HS-5 (cell line): Measurements from ENCODE around the gene COG2.
"Not testable (repeated sequence)": the region's sequence is repeated elsewhere in the genome, so short reads cannot be mapped to it uniquely, and the experiment has no call there.

ENCODE experiments used
- DNase-seq: peaks from one replicate; pipeline ENCODE4 v3.0.0-alpha.2; 2012; ENCODE audit warnings: low read depth

Gene COG2

DNA sequence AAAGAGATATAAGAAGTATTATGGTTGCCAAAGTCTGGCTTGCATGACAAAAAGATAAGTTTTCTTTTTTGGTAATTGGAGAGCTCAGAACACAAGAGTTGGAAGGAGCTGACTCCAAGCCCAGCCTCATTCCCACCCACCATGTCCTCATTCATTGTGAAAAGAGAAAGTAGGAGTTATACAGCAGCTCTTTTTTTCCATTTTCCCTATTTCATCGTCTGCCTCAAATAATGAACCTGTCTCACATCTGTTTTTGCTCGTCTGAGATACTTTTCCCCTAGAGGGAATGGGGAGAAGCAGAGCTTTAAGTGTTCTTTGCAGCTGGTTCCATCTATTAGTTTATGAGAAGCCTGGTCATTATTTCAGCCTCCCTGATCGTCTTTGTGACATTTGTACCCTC, 36.9 kb downstream of the COG2 start:
- no peak for DNase-seq

DNA sequence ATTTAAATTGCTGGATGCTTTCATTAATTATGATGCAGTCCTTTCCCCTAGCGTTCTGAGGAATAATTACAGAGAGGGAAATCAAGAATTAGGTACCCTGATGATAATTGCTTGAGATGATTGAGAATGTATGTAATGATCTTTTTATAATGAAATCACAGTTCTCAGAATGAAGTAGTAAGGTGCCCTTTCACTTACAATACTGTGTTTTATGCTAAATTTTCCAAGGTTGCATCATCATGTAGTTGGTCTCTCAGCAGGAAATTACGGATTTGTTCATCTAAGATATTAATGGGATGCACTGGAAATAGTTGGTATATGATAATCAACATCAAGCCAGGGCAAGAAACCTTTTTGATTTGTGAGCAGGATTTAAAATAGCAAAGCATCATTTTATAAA, 37.5 kb downstream of the COG2 start:
- DNase-seq: no peak

DNA sequence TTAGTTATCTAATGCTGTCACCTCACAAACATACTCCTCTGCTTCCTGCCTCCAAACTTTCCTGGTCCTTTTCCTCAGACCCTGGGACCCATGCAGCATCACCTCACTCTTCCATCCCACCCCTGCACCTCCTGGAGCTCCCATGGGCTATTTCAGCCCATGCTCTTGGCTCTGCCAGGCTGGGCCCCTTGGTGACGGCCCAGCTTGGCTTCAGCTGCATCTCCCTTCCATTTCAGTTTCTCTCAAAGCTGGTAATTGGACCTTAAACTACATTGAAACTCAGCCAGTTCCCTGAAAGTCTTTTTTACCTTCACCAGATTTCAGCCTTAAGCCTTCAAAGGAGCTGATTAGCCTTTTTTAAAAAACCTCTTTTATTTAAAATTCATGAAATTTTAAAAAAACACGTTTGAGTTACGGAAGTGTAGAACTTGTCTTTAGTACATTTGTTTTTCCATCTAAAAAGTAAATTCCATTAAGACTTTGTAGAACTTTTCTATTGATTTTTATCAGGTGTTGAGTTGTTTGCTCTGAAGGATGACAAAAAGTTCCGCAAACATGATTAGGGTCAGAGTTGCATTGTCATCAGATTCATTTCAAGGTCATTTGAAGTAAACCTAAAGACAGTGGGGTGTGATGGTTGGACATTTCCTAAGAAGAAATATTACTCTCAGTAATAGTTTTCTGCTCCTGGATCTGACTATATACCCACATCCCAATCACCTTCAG, 38.2 kb downstream of the COG2 start:
- DNase-seq: no peak

DNA sequence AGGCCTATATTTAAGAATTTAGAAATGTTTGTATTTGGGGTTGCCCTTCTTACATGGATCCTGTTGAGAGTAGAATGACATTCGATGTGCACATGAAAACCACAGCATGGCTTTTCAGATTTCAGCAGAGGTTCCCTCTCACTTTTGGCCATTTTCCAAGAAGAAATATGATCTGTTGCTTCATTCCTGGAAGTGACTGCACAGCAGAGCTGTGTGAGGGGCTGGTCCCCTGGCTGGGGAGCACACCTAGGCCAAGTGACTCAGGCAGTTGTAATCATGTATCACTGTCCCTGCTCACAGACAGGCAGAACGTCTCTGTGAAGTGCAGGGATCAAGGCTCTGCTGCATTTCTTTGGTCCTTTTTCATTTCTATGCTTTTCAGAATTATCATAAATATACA, 39.3 kb downstream of the COG2 start:
- DNase-seq: peak; percentile 41

DNA sequence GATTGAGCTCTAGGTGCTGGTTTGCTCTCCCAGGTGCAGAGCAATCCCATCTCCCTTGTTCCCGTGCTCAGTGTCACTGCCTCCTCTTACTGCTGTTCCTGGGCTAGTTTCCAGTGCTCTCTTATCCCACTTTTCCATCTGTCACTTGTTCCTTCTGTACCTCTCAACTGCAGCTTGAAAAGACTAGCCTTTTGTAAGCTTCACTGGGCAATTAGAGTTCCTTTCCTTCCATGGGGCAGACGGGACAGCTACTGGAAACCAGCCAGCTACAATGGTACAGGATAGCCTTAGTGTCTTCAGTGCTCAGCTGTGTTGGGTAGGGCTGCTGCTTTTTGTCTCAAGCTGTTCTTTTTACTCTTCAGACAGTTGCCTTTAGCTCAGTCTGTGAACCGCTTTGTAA, 40.0 kb downstream of the COG2 start:
- DNase-seq: no peak

DNA sequence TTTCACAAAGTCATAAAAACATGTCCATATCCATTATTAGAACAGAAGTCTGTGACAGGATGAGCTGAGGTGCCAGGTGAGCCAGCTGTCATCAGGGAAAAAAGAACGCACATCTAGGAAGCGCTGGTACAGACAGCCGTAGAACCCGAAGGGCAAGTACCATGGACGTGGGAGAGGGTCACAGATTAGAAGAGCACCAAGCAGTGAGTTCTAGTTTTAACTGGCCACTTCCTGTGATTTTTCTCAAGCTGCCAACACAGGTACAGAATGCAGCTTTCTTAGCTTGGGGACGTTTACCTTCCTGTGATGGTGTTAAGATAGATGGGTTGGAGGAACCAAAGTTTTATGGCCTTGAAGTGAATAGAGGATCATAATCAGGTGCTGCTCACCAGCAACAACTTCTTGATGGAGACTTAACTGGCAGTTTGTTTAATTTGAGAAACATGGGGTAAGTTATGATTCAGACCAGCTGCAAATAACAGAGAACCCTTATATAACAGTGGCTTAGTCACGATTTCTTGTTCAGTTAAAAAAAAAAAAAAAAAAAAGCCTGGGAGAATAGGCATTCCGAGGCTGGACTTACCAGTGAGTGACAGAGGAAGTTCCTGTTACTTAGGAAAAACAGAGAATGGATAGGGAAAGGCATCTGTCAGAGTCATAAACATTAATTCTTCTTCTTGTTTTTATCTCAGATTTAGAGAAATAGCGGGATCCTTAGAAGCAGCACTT, 40.8 kb downstream of the COG2 start:
- DNase-seq: no peak

DNA sequence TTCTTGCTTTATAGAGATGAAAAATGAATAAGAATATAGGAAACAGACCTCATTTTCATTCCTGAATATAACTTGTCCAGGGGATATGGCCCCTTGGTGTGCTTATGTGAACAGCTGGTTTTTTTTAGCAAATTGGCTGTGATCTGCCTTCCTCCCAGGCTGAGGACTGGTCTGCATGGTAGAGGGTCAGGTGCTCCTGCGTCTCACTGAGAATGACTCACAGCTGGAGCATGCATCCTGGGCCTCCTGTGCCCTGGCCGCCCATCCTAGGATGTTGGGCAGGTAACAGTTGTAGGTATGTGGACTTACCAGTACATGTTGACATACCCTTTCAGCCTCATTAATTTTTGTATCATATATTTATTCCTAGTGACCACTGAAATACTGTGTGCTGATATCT, 41.9 kb downstream of the COG2 start:
- no peak for DNase-seq

DNA sequence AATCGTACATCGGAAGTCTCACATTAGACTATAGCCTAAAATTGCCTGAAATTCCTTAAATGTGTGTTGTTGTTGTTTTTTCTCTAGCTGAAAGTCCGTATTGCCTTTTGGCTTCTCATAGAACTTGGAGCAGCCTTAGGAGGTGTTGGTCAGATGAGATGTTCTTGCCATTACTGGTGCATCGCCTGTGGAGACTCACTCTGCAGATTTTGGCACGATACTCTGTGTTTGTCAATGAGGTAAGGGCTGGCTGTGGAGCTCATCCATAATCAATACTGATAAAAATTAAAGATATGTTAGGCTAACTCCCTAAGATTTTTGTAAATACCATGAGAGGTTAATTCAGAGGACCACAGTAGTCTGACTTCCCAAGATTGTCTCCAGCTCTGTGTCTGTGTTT, 42.7 kb downstream of the COG2 start:
- no peak for DNase-seq

DNA sequence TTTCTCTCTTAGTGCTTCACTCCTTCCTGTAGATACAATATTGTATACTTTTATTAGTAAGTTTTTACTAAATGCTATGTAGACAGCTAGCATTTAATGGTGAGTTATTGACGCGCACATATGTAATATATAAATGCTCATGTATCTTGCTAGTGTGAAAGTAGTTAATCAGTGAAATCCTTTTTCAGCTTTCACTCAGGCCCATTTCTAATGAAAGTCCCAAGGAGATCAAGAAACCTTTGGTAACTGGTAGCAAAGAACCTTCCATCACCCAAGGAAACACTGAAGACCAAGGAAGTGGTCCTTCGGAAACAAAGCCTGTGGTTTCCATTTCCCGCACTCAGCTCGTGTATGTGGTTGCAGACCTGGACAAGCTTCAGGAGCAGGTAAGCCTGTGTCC, 44.5 kb downstream of the COG2 start:
- no peak for DNase-seq

DNA sequence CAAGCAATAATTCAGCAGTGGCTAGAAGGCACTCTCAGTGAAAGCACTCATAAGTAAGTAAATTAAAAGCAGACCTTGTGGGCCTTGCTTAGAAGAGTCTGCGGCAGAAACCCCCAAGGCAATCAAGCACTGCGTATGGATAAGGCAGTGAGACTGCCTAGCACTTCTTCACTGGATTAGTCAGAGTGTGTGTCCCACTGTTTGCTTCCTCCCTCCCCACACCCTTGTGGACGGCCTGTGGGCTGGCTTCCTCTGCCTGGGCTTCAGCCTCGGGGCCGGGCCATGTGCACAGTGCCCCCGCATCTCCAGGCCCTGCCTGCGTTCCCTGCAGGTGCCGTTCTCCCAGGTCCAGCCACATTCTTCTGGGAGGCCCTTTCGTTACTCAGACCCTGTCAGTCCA, 47.8 kb downstream of the COG2 start:
- DNase-seq: no peak

DNA sequence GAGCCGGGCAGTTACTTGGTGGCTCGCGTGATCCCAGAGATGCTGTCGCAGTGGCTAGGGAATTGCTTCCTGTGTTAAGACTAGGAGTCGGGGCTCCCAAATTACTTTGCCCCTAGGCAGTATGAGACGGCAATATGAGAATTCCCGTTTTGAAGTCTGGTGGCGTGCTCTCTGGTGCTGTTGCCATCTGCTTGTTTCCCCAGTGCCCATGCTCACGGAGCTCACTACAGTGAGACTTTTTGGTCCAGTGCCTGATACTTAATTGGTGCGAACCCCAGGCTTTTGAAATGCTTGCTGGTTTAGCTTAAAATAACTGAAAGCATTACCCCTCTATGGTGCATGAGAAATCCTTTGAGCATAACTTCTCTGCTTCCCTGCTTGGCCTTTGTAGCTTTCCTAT, 49.3 kb downstream of the COG2 start:
- no peak for DNase-seq

DNA sequence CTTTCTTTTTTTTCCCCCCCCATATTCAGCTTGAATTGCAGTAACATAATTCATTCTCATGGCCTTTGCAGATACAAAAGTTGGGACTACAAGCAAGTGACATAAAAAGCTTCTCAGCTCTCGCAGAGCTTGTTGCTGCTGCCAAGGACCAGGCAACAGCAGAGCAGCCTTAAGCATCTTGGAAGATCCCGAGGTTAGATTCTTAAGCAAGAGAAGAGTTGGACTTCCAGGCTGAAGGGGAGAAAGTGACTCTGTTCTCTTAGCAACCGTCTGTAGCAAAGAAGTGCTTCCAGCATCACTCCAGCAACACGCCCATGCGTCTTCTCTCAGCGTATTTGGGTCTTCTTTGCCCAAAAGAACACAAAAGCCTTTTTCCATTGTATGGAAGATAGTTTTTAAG, 50.9 kb downstream of the COG2 start:
- DNase-seq: no peak

DNA sequence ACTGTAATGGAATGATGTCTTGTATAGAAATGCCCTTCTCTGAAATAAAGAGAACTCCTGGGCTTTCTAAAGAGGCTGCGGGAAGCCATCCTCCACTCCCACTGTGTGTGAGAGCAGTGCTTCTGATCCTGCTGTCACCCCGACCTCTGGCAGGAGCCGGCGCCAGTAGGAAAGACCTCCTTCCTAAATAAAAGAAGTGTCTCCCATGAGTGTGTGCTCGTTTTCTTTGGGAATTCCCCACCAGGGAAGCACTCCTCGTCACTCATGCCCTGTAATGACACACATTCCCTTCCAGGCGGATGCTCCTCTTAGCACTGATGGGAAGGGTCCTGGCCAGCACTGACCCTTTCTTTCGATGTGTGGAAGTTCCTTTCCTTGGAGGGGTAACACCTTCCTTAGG, 51.5 kb downstream of the COG2 start:
- DNase-seq: no peak

DNA sequence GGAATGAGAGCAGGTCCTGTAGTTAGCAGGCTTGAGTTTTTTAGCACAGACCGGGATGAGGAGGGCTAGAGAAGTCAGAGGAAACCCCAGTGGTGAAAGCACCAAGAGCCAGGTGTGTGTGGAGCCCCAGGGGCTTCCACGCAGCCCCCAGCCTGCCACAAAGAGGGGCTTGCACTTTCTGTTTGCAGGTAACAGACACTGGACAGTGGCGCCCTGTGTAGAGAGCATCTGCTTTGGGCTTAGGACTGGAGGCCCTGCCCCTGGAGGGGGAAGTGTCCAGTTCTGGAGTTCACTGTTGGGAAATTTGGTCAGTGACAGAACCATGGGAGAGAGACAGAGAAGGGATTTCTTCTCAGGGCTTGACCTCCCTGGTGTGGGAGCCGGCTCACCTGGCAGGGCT, 52.2 kb downstream of the COG2 start:
- no peak for DNase-seq

DNA sequence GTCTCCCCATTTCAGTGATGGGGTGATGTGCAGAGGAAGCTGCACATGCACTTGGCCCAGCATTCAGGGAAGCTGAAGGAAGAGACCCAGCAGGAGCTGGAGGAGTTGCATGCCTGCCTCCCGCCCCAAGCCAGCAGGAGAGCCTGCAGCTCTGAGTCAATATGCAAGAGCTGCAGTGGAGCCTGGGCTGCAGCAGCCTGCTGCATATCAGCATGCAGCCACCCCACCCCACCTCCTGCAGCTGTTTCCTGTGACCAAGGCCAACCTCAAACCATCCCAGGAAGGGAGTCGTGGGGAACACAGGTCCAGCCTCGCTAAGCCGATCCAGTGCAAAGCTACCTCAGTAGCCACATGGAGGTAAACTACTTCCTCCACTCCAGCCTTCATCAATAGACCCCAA, 52.7 kb downstream of the COG2 start:
- DNase-seq: no peak

DNA sequence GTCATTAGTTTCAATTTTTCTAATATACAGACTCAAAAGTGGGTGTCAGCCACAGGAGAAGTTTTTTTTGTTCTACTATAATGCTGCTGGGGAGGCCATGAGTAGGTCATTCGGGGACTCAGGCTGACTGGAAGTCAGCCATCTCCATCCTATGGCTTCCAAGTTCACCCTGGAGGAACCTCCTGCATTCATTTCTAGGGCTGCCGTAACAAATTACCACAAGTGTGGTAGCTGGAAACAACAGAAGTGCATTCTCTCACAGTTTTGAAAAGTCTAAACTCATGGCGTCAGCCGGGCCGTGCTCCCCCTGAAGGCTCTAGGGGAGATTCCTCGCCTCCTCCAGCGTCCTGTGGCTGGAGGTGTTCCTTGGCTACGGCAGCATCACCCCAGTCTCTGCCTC, 53.9 kb downstream of the COG2 start:
- DNase-seq: no peak

DNA sequence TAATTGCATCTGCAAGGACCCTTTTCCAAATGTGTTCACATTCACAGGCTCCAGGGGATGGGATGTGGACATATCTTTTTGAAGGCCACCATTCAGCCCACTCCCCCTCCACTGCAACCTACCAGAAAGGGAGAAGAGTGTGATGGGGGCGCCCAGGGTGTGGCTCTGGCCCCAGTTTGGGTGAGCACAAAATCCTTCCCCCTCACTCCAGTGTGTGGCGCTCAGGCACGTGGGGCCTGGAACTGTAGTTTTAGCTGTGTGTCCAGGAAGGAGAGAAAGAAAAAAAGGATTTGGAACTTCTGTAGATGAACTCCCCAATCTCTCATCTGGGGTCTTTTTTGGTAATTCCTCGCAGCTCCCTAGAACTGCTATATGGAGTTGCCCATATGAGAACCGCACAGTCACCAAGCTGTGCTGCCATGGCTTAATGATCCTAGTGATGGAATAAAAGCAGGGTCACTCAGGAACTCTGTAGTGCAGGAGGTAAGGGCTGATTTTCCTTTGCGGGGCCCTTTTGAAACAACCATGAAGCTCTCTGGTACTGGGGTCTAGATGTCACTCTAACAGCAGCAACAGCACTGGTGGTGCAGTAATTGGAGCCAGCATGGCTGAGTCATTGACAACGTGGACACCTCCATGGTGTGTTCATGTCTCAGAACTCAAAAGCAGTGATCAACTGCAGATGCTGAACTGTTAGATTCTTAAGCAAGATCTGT, 54.6 kb downstream of the COG2 start:
- no peak for DNase-seq

DNA sequence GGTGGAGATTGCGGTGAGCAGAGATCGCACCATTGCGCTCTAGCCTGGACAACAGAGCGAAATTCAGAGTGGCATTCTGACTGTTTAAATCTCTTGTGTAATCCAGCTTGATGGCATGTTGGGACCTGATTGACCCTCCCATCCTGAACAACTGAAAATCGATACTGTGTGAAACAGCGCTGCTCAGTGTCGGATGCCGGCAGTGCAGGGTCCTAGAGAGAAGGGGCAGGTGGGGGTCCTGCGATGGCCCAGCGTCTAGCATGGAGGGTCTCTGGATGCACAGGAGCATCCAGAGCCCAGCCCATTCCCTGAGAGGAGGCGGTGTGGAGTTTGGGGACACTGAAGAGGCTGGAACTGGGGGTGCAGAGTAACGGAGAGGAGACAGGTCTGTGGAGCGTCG, 55.8 kb downstream of the COG2 start:
- no peak for DNase-seq

DNA sequence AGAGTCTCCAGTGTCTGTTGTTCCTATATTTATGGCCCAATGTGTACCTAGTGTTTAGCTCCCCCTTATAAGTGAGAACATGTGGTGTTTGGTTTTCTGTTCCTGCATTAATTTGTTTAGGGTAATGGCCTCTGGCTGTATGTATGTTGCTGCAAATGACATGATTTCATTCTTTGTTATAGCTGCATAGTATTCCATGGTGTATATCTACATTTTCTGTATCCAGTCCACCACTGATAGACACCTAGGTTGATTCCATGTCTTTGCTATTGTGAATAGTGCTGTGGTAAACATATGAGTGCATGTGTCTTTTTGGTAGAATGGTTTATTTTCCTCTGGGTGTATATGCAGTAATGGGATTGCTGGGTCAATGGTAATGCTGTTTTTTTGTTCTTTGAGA, 56.7 kb downstream of the COG2 start:
- DNase-seq: not testable (repeated sequence)

DNA sequence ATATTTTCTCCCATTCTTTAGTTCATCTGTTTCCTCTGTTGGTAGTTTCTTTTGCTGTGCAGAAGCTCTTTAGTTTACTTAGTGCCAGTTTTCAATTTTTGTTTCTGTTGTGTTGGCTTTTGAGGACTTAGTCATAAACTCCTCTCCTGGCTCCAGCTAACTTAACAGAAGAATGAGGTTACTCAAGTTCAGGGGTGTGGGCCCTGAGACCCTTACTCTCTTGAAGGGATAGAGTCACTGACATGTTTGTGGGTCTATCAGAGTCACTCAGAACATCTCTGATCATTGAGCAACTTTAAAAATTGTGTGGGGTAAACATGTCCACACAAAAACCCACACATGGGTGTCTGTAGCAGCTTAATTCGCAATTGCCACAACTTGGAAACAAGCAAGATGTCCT, 57.4 kb downstream of the COG2 start:
- no peak for DNase-seq

DNA sequence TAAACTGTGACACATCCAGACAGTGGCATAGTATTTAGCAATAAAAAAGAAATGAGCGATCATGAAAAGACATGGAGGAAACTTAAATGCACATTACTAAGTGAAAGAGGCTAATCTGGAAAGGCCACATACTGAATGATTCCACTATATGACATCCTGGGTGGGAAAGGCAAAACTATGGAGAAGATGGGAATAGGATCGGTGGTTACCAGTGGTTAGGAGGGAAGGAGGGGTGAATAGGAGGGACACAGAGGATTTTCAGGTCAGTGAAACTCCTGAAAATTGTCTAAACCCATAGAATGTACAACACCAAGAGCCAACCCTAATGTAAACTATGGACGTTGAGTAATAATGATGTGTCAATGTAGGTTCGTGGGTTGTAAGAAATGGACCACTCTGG, 57.9 kb downstream of the COG2 start:
- no peak for DNase-seq

DNA sequence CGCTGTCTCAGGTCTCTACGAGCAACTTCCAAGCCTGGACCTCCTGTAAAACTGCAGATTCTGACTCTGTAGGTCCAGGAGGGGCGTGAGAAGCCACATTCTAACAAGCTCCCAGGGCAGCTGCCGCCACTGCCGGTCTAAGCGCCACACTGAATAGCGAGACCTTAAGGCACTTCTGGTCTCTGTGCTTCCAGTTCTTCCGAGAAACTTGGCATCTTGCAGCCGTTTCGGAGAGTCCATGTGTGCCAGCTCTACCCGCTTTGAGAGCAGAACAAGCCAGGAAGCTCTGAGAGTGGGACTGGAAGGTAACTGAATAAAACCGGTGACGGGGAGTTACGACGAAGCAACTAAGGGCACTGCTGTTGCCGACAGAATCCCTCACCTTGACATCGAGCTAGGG, 59.2 kb downstream of the COG2 start:
- DNase-seq: no peak
